Ishikawa (cell line): ENCODE data around the gene SMYD3.

Experiments used
- CEBPB ChIP-seq: IDR thresholded peaks from 2 replicates; pipeline ENCODE4 v1.6.1; 2012
- MAX ChIP-seq: IDR thresholded peaks from 2 replicates; pipeline ENCODE4 v1.6.1; 2012
- NFIC ChIP-seq: IDR thresholded peaks from 2 replicates; pipeline ENCODE4 v1.6.1; 2012
- TCF12 ChIP-seq: IDR thresholded peaks from 2 replicates; pipeline ENCODE4 v1.6.1; 2012; ENCODE audit warnings: low read depth
- TEAD4 ChIP-seq: IDR thresholded peaks from 2 replicates; pipeline ENCODE4 v1.6.1; 2012
- YY1 ChIP-seq: IDR thresholded peaks from 2 replicates; pipeline ENCODE4 v1.6.1; 2012; ENCODE audit warnings: low read depth

- TF ChIP-seq NFIC (no peak), YY1 (no peak), TEAD4 (no peak), TCF12 (no peak), MAX (no peak), CEBPB (no peak)
Observed at GRCh38 chr1:246497331-246497915, 9.7 kb downstream of the SMYD3 start.
